Neuronal stem cell (in vitro differentiated cells): ENCODE data around the gene RRBP1.

Source experiments
- DNase-seq: peaks from one replicate; pipeline ENCODE4 v3.0.0-alpha.2; 2013; ENCODE audit warnings: low spot score
- H2AFZ ChIP-seq: one replicate; pipeline ENCODE4 v1.6.1; 2013; ENCODE audit warnings: mild to moderate bottlenecking, low read length, inconsistent platforms
- H2AK5ac ChIP-seq: 2 replicates; pipeline ENCODE4 v1.6.1; 2013; ENCODE audit warnings: low read depth, mild to moderate bottlenecking, inconsistent platforms, low read length, moderate library complexity, mixed read lengths
- H2BK120ac ChIP-seq: 2 replicates; pipeline ENCODE4 v1.6.1; 2013; ENCODE audit warnings: low read depth, mild to moderate bottlenecking, inconsistent platforms, low read length, moderate library complexity, mixed read lengths
- H2BK12ac ChIP-seq: one replicate; pipeline ENCODE4 v1.6.1; 2013; ENCODE audit warnings: low read length, inconsistent platforms
- H2BK15ac ChIP-seq: 2 replicates; pipeline ENCODE4 v1.6.1; 2013; ENCODE audit warnings: mild to moderate bottlenecking, low read length, inconsistent platforms, mixed read lengths
- H2BK5ac ChIP-seq: one replicate; pipeline ENCODE4 v1.6.1; 2013; ENCODE audit warnings: inconsistent platforms, mild to moderate bottlenecking, low read length, moderate library complexity
- H3K14ac ChIP-seq: one replicate; pipeline ENCODE4 v1.6.1; 2013; ENCODE audit warnings: low read length, inconsistent platforms
- H3K18ac ChIP-seq: 2 replicates; pipeline ENCODE4 v1.6.1; 2013; ENCODE audit warnings: low read length, inconsistent platforms
- H3K23ac ChIP-seq: 2 replicates; pipeline ENCODE4 v1.6.1; 2013; ENCODE audit warnings: low read depth, mild to moderate bottlenecking, mixed read lengths, low read length, inconsistent platforms; ENCODE audit not compliant: poor library complexity
- H3K27ac ChIP-seq: replicated peaks from 3 replicates; pipeline ENCODE4 v1.5.1; 2013; ENCODE audit warnings: low read length, inconsistent platforms
- H3K27me3 ChIP-seq, 3 experiments: 2 replicates each; pipeline ENCODE4 v1.6.1; 2013; ENCODE audit warnings: low read length in 3 of 3, mild to moderate bottlenecking in 2 of 3, inconsistent platforms in 1 of 3, low read depth in 1 of 3, mixed read lengths in 1 of 3, moderate library complexity in 1 of 3; ENCODE audit not compliant: control insufficient read depth in 3 of 3, insufficient read depth in 3 of 3
- H3K36me3 ChIP-seq, 2 donors: replicated peaks in 1 of 2; 2 replicates each; pipeline ENCODE4 v1.6.1; 2013; ENCODE audit warnings: low read length in 2 of 2; ENCODE audit not compliant: control insufficient read depth in 2 of 2, insufficient read depth in 2 of 2
- H3K4ac ChIP-seq: 2 replicates; pipeline ENCODE4 v1.6.1; 2013; ENCODE audit warnings: inconsistent platforms, mild to moderate bottlenecking, low read length, moderate library complexity
- H3K4me1 ChIP-seq, 2 donors: 1 replicate in 1 of 2; 2 replicates in 1 of 2; pipeline ENCODE4 v1.6.1; 2013; ENCODE audit warnings: low read length in 2 of 2, low read depth in 1 of 2; ENCODE audit not compliant: control insufficient read depth in 2 of 2, insufficient read depth in 1 of 2
- H3K4me2 ChIP-seq: one replicate; pipeline ENCODE4 v1.6.1; 2013; ENCODE audit warnings: mild to moderate bottlenecking, low read length, inconsistent platforms; ENCODE audit not compliant: insufficient read depth, poor library complexity, severe bottlenecking
- H3K4me3 ChIP-seq, 2 donors: 2 replicates each; pipeline ENCODE4 v1.5.1; 2013; ENCODE audit warnings: low read length in 2 of 2, mild to moderate bottlenecking in 2 of 2, inconsistent platforms in 1 of 2, moderate library complexity in 1 of 2
- H3K79me1 ChIP-seq: one replicate; pipeline ENCODE4 v1.6.1; 2013; ENCODE audit warnings: low read depth, mild to moderate bottlenecking, inconsistent platforms, low read length, moderate library complexity
- H3K9ac ChIP-seq: one replicate; pipeline ENCODE4 v1.6.1; 2013; ENCODE audit warnings: mild to moderate bottlenecking, low read depth, low read length, inconsistent platforms; ENCODE audit not compliant: poor library complexity
- H3K9me3 ChIP-seq, 2 donors: replicated peaks in 1 of 2; 2 replicates each; pipeline versions ENCODE3 to v1.6.1; 2013; ENCODE audit warnings: low read length in 2 of 2, mild to moderate bottlenecking in 2 of 2, inconsistent platforms in 1 of 2, low read depth in 1 of 2, mixed read lengths in 1 of 2, moderate library complexity in 1 of 2; ENCODE audit not compliant: control insufficient read depth in 2 of 2, insufficient read depth in 1 of 2
- H4K8ac ChIP-seq: one replicate; pipeline ENCODE4 v1.6.1; 2013; ENCODE audit warnings: low read depth, mild to moderate bottlenecking, inconsistent platforms, low read length, moderate library complexity
- H4K91ac ChIP-seq: one replicate; pipeline ENCODE4 v1.6.1; 2013; ENCODE audit warnings: low read length, low read depth, mild to moderate bottlenecking, inconsistent platforms; ENCODE audit not compliant: poor library complexity
- WGBS, 2 donors: extraction: QIAGEN DNeasy Blood & Tissue Kit; methylation state at CpG; one replicate each; pipeline ENCODE4 v1.1.7; 2013; ENCODE audit warnings: missing lambda C conversion rate in 2 of 2, mixed read lengths in 1 of 2; ENCODE audit not compliant: insufficient read length in 2 of 2, insufficient replicate concordance in 1 of 2; ENCODE audit errors: extremely low coverage in 2 of 2; 5-methylcytosine and 5-hydroxymethylcytosine counted together

The RRBP1 gene

GRCh38 chr20:17613328-17614175, 68.5 kb downstream of the RRBP1 start:
- Histone ChIP-seq H3K36me3 (peaks cover 12 to 17% of the 10 kb centered on the region in 2 donors), H2AFZ (no peak overlapping the region), H2BK15ac (no peak overlapping the region), H3K4me2 (no peak overlapping the region), H3K27me3 (no peaks in the 10 kb centered on the region), H3K4ac (no peak overlapping the region), H3K4me3 (no peak overlapping the region), H3K18ac (no peak overlapping the region), H4K91ac (no peak overlapping the region), H3K4me1 (peaks cover 0 to 3% of the 10 kb centered on the region in 2 donors), H3K9ac (no peak overlapping the region), H3K9me3 (no peaks in the 10 kb centered on the region), H3K14ac (no peak overlapping the region), H2BK12ac (no peak overlapping the region), H3K79me1 (no peaks in the 10 kb centered on the region), H3K23ac (no peak overlapping the region), H3K27ac (no peak overlapping the region), H2BK5ac (no peak overlapping the region), H2AK5ac (no peak overlapping the region), H2BK120ac (no peak overlapping the region), H4K8ac (no peak overlapping the region)
- no CpG with 5 or more reads among the region's 40 CpGs for WGBS, 2 donors
- DNase-seq: no peak

- no peaks in the 10 kb centered on the region for H3K79me1 ChIP-seq
- H3K4me1 ChIP-seq: peaks cover 0 to 3% of the 10 kb centered on the region in 2 donors
- H3K9ac ChIP-seq: no peak overlapping the region
- H3K9me3 ChIP-seq: no peaks in the 10 kb centered on the region
- H4K8ac ChIP-seq: no peak overlapping the region
- no peak overlapping the region for H3K27ac ChIP-seq
- H3K27me3 ChIP-seq: no peaks in the 10 kb centered on the region
- H3K4ac ChIP-seq: no peak overlapping the region
- no peak overlapping the region for H4K91ac ChIP-seq
- no peak for DNase-seq
- H3K4me2 ChIP-seq: no peak overlapping the region
- H2BK120ac ChIP-seq: no peak overlapping the region
- H2BK12ac ChIP-seq: no peak overlapping the region
- no peak overlapping the region for H3K14ac ChIP-seq
- no peak overlapping the region for H2BK5ac ChIP-seq
- H2BK15ac ChIP-seq: no peak overlapping the region
- H3K4me3 ChIP-seq: no peak overlapping the region
- WGBS, 2 donors: no CpG with 5 or more reads among the region's 7 CpGs
- no peak overlapping the region for H3K23ac ChIP-seq
- no peak overlapping the region for H2AK5ac ChIP-seq
- H3K18ac ChIP-seq: no peak overlapping the region
- H2AFZ ChIP-seq: no peak overlapping the region
- peaks cover 12 to 17% of the 10 kb centered on the region in 2 donors for H3K36me3 ChIP-seq
These were observed 69.1 kb downstream of the RRBP1 start for GRCh38 chr20:17612992-17613327.

- Histone ChIP-seq H2BK120ac (no peak overlapping the region), H3K79me1 (no peaks in the 10 kb centered on the region), H4K8ac (no peak overlapping the region), H3K4me2 (no peak overlapping the region), H2BK5ac (no peak overlapping the region), H3K23ac (peak overlapping the region; percentile 68), H3K4me3 (no peak overlapping the region), H3K4ac (no peak overlapping the region), H3K27ac (no peak overlapping the region), H4K91ac (no peak overlapping the region), H3K14ac (no peak overlapping the region), H3K36me3 (peaks cover 11 to 22% of the 10 kb centered on the region in 2 donors), H3K4me1 (peaks cover 1 to 3% of the 10 kb centered on the region in 2 donors), H3K27me3 (no peaks in the 10 kb centered on the region), H3K9ac (no peak overlapping the region), H3K18ac (no peak overlapping the region), H3K9me3 (no peaks in the 10 kb centered on the region), H2BK15ac (no peak overlapping the region), H2BK12ac (no peak overlapping the region), H2AFZ (no peak overlapping the region), H2AK5ac (no peak overlapping the region)
- no CpG with 5 or more reads among the region's 16 CpGs for WGBS, 2 donors
- DNase-seq: no peak
These were observed 69.6 kb downstream of the RRBP1 start for GRCh38 chr20:17612287-17612991.

GRCh38 chr20:17611540-17612286, 70.3 kb downstream of the RRBP1 start:
- peak overlapping the region; percentile 49 for H3K18ac ChIP-seq
- no peak overlapping the region for H3K9ac ChIP-seq
- peak overlapping the region; percentile 65 for H3K14ac ChIP-seq
- H2BK12ac ChIP-seq: no peak overlapping the region
- no peak overlapping the region for H2AK5ac ChIP-seq
- no peak overlapping the region for H3K4me2 ChIP-seq
- H3K27ac ChIP-seq: no peak overlapping the region
- no peaks in the 10 kb centered on the region for H3K27me3 ChIP-seq
- no peak overlapping the region for H2BK5ac ChIP-seq
- no peak overlapping the region for H2BK15ac ChIP-seq
- no peak overlapping the region for H3K4ac ChIP-seq
- no peak overlapping the region for H4K91ac ChIP-seq
- H3K79me1 ChIP-seq: no peaks in the 10 kb centered on the region
- H3K4me3 ChIP-seq: no peak overlapping the region
- peaks cover 9 to 29% of the 10 kb centered on the region in 2 donors for H3K36me3 ChIP-seq
- no CpG with 5 or more reads among the region's 26 CpGs for whole genome bisulfite sequencing, 2 donors
- DNase-seq: no peak
- no peak overlapping the region for H4K8ac ChIP-seq
- H2AFZ ChIP-seq: no peak overlapping the region
- peak overlapping the region; percentile 68 for H3K23ac ChIP-seq
- H3K9me3 ChIP-seq: no peaks in the 10 kb centered on the region
- H2BK120ac ChIP-seq: no peak overlapping the region
- H3K4me1 ChIP-seq: peaks cover 2 to 3% of the 10 kb centered on the region in 2 donors
